WI38 (cell line): ENCODE measurements around the gene COQ9.
"Not testable (repeated sequence)": the region's sequence is repeated elsewhere in the genome, so short reads cannot be mapped to it uniquely, and the experiment has no call there.

Experiments
- H3K4me3 ChIP-seq: 2 replicates; pipeline ENCODE4 v1.5.1; 2011; ENCODE audit warnings: low read depth, mild to moderate bottlenecking, control low read depth, low read length
- CTCF ChIP-seq: IDR thresholded peaks from 2 replicates; pipeline ENCODE4 v1.5.1; 2012; ENCODE audit warnings: low read depth, mild to moderate bottlenecking, control low read depth, low read length

The COQ9 gene, protein sequence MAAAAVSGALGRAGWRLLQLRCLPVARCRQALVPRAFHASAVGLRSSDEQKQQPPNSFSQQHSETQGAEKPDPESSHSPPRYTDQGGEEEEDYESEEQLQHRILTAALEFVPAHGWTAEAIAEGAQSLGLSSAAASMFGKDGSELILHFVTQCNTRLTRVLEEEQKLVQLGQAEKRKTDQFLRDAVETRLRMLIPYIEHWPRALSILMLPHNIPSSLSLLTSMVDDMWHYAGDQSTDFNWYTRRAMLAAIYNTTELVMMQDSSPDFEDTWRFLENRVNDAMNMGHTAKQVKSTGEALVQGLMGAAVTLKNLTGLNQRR

DNA sequence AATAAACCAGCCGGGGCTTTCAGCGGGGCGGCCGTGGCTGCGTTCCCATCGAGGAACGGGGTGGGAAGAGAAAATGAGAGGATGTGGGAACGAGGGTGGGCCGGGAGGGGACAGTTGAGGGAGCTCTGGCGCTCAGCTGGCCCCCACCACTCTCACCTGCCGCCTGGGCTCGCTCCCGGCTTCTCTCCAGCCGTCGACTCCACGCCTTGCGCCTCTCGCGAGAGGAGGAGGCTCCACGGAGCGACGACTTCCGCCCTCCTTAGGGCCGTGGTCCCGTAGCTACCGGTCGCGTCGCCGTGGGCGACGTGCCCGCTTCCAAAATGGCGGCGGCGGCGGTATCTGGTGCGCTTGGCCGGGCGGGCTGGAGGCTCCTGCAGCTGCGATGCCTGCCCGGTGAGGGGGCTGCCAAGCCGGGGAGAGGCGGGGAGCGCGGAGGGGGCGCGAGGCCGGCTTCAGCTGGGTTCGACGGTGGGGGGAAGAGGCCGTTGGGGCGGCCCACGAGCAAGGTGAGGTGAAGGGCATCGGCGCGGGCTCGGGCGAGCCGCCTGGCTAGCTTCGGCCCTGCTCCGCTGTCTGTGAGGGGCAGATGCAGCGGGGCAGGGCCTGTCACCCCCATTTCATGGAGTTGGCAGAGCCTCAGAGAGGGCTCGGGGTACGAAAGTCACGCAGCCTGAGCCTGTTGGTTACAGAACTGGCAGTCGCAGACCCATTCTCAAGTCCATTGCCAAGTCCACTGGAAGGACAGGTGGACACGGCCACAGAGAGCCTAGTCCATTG is at the start of gene COQ9, which contains the start of gene CIAPIN1:
Gene COQ9 (plus strand): TSS at position 294 of the 777 bp plus-strand sequence. CDS start 27 bp downstream, at position 321.
Gene CIAPIN1 (minus strand): TSS at position 200 of the 777 bp plus-strand sequence. CDS start 6,457 bp downstream, outside the sequence.
- peak within 1 kb of the TSS; percentile 94 for H3K4me3 ChIP-seq
- TF ChIP-seq CTCF: no peak

DNA sequence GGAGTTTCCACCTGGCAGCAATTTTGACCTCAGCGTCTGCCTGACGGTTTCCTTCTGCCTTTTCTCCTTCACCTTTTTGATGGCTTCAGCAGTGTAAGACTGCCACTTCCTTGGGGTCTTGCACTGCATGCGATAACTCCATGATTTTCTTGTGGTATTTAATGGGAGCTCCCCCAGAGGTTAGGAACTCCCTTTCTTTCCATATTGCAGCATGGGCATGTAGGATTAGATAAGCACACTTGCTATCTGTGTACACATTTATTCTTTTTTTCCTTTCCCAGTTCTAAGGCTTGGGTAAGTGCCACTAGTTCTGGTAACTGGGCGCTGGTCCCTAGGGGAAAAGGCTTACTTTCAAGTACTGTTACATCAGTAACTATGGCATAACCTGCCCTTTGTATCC is 49.8 kb upstream of the COQ9 start:
- H3K4me3 ChIP-seq: not testable (repeated sequence)

GRCh38 chr16:57401943-57402640 is 45.2 kb upstream of the COQ9 start:
- no peak for TF ChIP-seq CTCF
- no peak overlapping the region for H3K4me3 ChIP-seq

GRCh38 chr16:57403965-57404817 is 43.1 kb upstream of the COQ9 start, which contains the start of gene CCL17:
TSS of gene CCL17 (plus strand) at chr16:57404767. CDS start at chr16:57413933, 9,166 bp downstream.
- H3K4me3 ChIP-seq: no peak within 1 kb of the TSS
- TF ChIP-seq CTCF: no peak

DNA sequence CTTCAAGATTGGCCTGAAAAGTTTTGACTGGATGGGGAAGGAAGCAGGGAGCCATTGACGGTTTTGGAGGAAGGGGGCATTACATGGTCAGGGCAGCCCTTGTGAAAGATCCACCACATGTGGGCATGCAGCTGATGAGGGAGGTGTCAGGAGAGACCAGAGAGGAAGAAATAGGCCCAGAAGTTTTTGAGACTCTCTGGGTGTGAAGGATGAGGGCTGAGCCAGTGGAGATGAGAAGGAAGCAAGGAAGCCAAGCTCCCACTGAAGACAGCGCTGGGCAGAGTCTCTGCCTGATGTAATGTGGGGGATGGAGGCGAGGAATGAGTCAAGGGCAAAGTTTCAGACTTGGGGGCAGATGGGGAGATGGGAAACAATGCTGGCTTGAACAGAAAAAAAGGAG is 42.2 kb upstream of the COQ9 start:
- no peak overlapping the region for H3K4me3 ChIP-seq
- no peak for TF ChIP-seq CTCF

DNA sequence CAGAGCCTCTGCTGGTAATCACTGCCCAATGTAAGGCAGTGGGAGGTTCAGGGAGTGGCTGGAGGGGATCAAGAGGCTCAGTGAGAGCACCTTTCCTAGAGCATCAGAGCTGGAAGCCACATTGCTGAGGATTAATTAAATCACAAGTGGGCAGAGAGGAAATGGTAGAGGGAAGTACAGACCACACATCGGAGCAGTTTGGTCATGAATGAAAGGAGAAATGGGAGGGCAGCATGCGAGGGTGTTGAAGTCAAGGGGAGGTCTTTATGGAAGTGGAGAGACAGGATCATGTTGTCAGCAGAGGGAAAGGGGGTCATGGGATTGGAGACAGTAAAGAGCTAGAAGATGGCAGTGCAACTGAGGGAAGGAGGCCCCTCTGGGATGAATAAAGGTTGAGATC is 40.4 kb upstream of the COQ9 start:
- TF ChIP-seq CTCF: no peak
- H3K4me3 ChIP-seq: no peak overlapping the region
